Astrocyte (in vitro differentiated cells and primary cell): Measurements from ENCODE around the gene SCP2D1. TPM values are rescaled to one million over a fixed set of nuclear protein-coding genes. Genes with fewer than 3 reads are reported as not detected.

Source experiments
- DNase-seq: peaks from one replicate; pipeline ENCODE4 v3.0.0-alpha.2; 2010; ENCODE audit warnings: low read depth
- FAIRE-seq: peaks from 2 replicates; lab custom pipeline; 2011; peaks lifted over from hg19 to GRCh38; lab: Jason Lieb, UNC
- H2AFZ ChIP-seq: 2 replicates; pipeline ENCODE4 v1.6.0; 2012; ENCODE audit warnings: low read depth, low read length, inconsistent platforms
- H3K27ac ChIP-seq: 2 replicates; pipeline ENCODE4 v1.5.1; 2011; ENCODE audit warnings: low read depth, low read length, inconsistent platforms
- H3K27me3 ChIP-seq: 2 replicates; pipeline ENCODE4 v1.6.0; 2011; ENCODE audit warnings: low read length, inconsistent platforms; ENCODE audit not compliant: insufficient read depth
- H3K36me3 ChIP-seq: 2 replicates; pipeline ENCODE4 v1.5.1; 2011; ENCODE audit warnings: low read length, inconsistent platforms; ENCODE audit not compliant: insufficient read depth
- H3K4me1 ChIP-seq: 2 replicates; pipeline ENCODE4 v1.5.1; 2011; ENCODE audit warnings: low read length, inconsistent platforms; ENCODE audit not compliant: insufficient read depth
- H3K4me2 ChIP-seq: 2 replicates; pipeline ENCODE4 v1.6.0; 2012; ENCODE audit warnings: low read length, inconsistent platforms
- H3K4me3 ChIP-seq: 2 replicates; pipeline ENCODE4 v1.5.1; 2011; ENCODE audit warnings: low read depth, mild to moderate bottlenecking, low read length, inconsistent platforms; ENCODE audit not compliant: insufficient read depth
- H3K79me2 ChIP-seq: 2 replicates; pipeline ENCODE4 v1.6.0; 2012; ENCODE audit warnings: mild to moderate bottlenecking, low read length, inconsistent platforms; ENCODE audit not compliant: insufficient read depth
- H3K9ac ChIP-seq: 2 replicates; pipeline ENCODE4 v1.6.0; 2012; ENCODE audit warnings: mild to moderate bottlenecking, low read length, inconsistent platforms
- H3K9me3 ChIP-seq: 2 replicates; pipeline ENCODE4 v1.5.1; 2012; ENCODE audit warnings: low read depth, mild to moderate bottlenecking, low read length, inconsistent platforms; ENCODE audit not compliant: insufficient read depth
- H4K20me1 ChIP-seq: 2 replicates; pipeline ENCODE4 v1.6.0; 2012; ENCODE audit warnings: low read length, inconsistent platforms; ENCODE audit not compliant: insufficient read depth
- H3K27ac Mint-ChIP-seq: one replicate; pipeline ENCODE4 v1.8.0; 2021; ENCODE audit warnings: mild to moderate bottlenecking, mixed read lengths; ENCODE audit not compliant: unreplicated experiment
- H3K27me3 Mint-ChIP-seq: one replicate; pipeline ENCODE4 v1.8.0; 2021; ENCODE audit warnings: low read depth, mixed read lengths; ENCODE audit not compliant: unreplicated experiment
- H3K36me3 Mint-ChIP-seq: one replicate; pipeline ENCODE4 v1.8.0; 2021; ENCODE audit warnings: low read depth, mixed read lengths; ENCODE audit not compliant: unreplicated experiment
- H3K4me1 Mint-ChIP-seq: one replicate; pipeline ENCODE4 v1.8.0; 2021; ENCODE audit warnings: low read depth, mixed read lengths; ENCODE audit not compliant: unreplicated experiment
- H3K4me3 Mint-ChIP-seq: one replicate; pipeline ENCODE4 v1.8.0; 2021; ENCODE audit warnings: mild to moderate bottlenecking, moderate library complexity, mixed read lengths; ENCODE audit not compliant: unreplicated experiment
- H3K9me3 Mint-ChIP-seq: one replicate; pipeline ENCODE4 v1.8.0; 2021; ENCODE audit warnings: mild to moderate bottlenecking, mixed read lengths; ENCODE audit not compliant: unreplicated experiment
- EZH2 ChIP-seq: IDR thresholded peaks from 2 replicates; pipeline ENCODE4 v1.6.1; 2012; ENCODE audit warnings: mild to moderate bottlenecking, low read length, inconsistent platforms; ENCODE audit not compliant: insufficient read depth
- total RNA-seq: library from RNA; stranded (reverse); gene quantifications from 2 replicates; pipeline ENCODE4 v1.2.1, GENCODE V29; 2021
- TF ChIP-seq, protein P1 (sequence below): IDR thresholded peaks from 2 replicates; pipeline ENCODE4 v1.5.1; 2011; ENCODE audit warnings: low read depth, mild to moderate bottlenecking, inconsistent platforms, low read length, moderate library complexity; ENCODE audit not compliant: insufficient read depth

SCP2D1 gene
- total RNA-seq, 1 donor from 2014 or later = not detected

DNA sequence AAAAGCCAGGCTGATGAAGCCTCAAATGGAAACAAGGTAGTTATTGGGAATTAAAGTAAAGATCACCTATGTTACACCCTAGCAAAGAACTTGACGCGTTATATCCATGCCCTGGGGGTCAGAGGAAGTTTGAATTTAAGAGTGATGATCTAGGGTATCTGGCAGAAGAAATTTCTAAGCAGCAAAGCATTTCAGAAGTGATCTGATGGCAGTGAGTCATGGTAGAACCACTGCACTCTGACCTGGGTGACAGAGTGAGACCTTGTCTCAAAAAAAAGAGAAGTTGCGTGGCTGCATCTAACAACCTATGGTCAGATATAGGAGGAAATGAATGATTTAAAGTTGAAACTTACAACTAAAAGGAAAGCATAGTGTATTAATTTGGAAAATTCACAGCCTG, 45.2 kb downstream of the SCP2D1 start:
- H3K27me3 ChIP-seq = no peaks in the 10 kb centered on the region
- H4K20me1 ChIP-seq = no peaks in the 10 kb centered on the region
- no peak overlapping the region for H3K4me3 ChIP-seq
- Mint-ChIP-seq H3K4me3 (no peak overlapping the region), H3K36me3 (no peaks in the 10 kb centered on the region), H3K27ac (no peak overlapping the region), H3K27me3 (peaks cover 4% of the 10 kb centered on the region), H3K9me3 (peaks cover 5% of the 10 kb centered on the region), H3K4me1 (peaks cover 5% of the 10 kb centered on the region)
- no peaks in the 10 kb centered on the region for H3K4me1 ChIP-seq
- no peak overlapping the region for H3K9ac ChIP-seq
- no peaks in the 10 kb centered on the region for H3K79me2 ChIP-seq
- no peak overlapping the region for H3K4me2 ChIP-seq
- DNase-seq = no peak
- no peak overlapping the region for H2AFZ ChIP-seq
- no peak for FAIRE-seq
- H3K27ac ChIP-seq = no peak overlapping the region
- TF ChIP-seq, protein P1, sequence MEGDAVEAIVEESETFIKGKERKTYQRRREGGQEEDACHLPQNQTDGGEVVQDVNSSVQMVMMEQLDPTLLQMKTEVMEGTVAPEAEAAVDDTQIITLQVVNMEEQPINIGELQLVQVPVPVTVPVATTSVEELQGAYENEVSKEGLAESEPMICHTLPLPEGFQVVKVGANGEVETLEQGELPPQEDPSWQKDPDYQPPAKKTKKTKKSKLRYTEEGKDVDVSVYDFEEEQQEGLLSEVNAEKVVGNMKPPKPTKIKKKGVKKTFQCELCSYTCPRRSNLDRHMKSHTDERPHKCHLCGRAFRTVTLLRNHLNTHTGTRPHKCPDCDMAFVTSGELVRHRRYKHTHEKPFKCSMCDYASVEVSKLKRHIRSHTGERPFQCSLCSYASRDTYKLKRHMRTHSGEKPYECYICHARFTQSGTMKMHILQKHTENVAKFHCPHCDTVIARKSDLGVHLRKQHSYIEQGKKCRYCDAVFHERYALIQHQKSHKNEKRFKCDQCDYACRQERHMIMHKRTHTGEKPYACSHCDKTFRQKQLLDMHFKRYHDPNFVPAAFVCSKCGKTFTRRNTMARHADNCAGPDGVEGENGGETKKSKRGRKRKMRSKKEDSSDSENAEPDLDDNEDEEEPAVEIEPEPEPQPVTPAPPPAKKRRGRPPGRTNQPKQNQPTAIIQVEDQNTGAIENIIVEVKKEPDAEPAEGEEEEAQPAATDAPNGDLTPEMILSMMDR = no peak
- TF ChIP-seq EZH2 = no peak
- H3K36me3 ChIP-seq = no peaks in the 10 kb centered on the region
- H3K9me3 ChIP-seq = peaks cover 3% of the 10 kb centered on the region

Other genes with a start within 250 kb of the SCP2D1 start
- gene SMIM26, start 246.4 kb upstream of the SCP2D1 start, total RNA-seq = 51.3 and 56.9 TPM in 2 replicates
- gene DTD1, start 225.7 kb upstream of the SCP2D1 start, total RNA-seq = 38.1 and 40.5 TPM in 2 replicates